ENCODE measurements around the gene SAMD13. TPM values are rescaled to one million over a fixed set of nuclear protein-coding genes. Genes with fewer than 3 reads are reported as not detected.

SAMD13 gene
- total RNA-seq, 1 experiment from 2014 or later = 2.2 TPM

- H3K4me3 ChIP-seq (ENCODE audit: low read depth in 2 of 2, low read length in 2 of 2) = peak overlapping the region in 1 of 2 experiments; percentile 1; a peak in 1 of 4 replicates
- peaks cover 7% of the 10 kb centered on the region; the same call in 1 of the 2 replicates for H3K9me3 ChIP-seq (ENCODE audit: control insufficient read depth, insufficient read depth, low read depth, low read length)
- no peaks in the 10 kb centered on the region for H3K36me3 ChIP-seq (ENCODE audit: control insufficient read depth, insufficient read depth, low read length)
- no peaks in the 10 kb centered on the region for H3K27me3 ChIP-seq (ENCODE audit: control insufficient read depth, insufficient read depth, low read length)
- no TSS peak for BruUV-seq (replicated peaks)
- TF ChIP-seq SIN3A (IDR thresholded peaks at IDR 0.05; ENCODE audit: borderline replicate concordance, insufficient read depth, low read depth, low read length) (no peak), REST (IDR thresholded peaks at IDR 0.05; ENCODE audit: insufficient read depth in 1 of 2, low read depth in 2 of 2, low read length in 1 of 2) (no peak), CTCF (IDR thresholded peaks at IDR 0.05) (no peak), TCF7L2 (IDR thresholded peaks at IDR 0.05; ENCODE audit: low read depth, low read length) (no peak), POLR2AphosphoS5 (IDR thresholded peaks at IDR 0.05; ENCODE audit: low read depth, low read length) (no peak)
- DNase-seq (ENCODE audit: low read depth, low spot score) = peak; percentile 95
- H3K27ac ChIP-seq (ENCODE audit: low read length) = peak overlapping the region; percentile 0; the same call in 1 of the 2 replicates
- H3K4me1 ChIP-seq (ENCODE audit: control insufficient read depth, insufficient read depth, low read length) = peaks cover 17% of the 10 kb centered on the region
- in situ Hi-C loops (cut with HindIII; ENCODE audit: low pct_unique_long_range_greater_than_20kb, low sequenced_read_pairs) (no loop called here), intact Hi-C loops (cut with micrococcal nuclease; ENCODE audit: unreplicated experiment) (no loop called here)
- CTCF ChIA-PET = no interaction called here
- POLR2A ChIA-PET = no interaction called here
- ATAC-seq = peak; percentile 97
These were observed 64.0 kb downstream of the SAMD13 start for GRCh38 chr1:84365225-84366221.

- H3K9me3 ChIP-seq (ENCODE audit: control insufficient read depth, insufficient read depth, low read depth, low read length) = peaks cover 7% of the 10 kb centered on the region; the same call in 1 of the 2 replicates
- no peaks in the 10 kb centered on the region for H3K27me3 ChIP-seq (ENCODE audit: control insufficient read depth, insufficient read depth, low read length)
- TF ChIP-seq SIN3A (IDR thresholded peaks at IDR 0.05; ENCODE audit: borderline replicate concordance, insufficient read depth, low read depth, low read length) (no peak), TCF7L2 (IDR thresholded peaks at IDR 0.05; ENCODE audit: low read depth, low read length) (no peak), POLR2AphosphoS5 (IDR thresholded peaks at IDR 0.05; ENCODE audit: low read depth, low read length) (no peak), REST (IDR thresholded peaks at IDR 0.05; ENCODE audit: insufficient read depth in 1 of 2, low read depth in 2 of 2, low read length in 1 of 2) (no peak), CTCF (IDR thresholded peaks at IDR 0.05) (no peak)
- in situ Hi-C loops (cut with HindIII; ENCODE audit: low pct_unique_long_range_greater_than_20kb, low sequenced_read_pairs) (no loop called here), intact Hi-C loops (cut with micrococcal nuclease; ENCODE audit: unreplicated experiment) (no loop called here)
- no TSS peak for BruUV-seq (replicated peaks)
- peaks cover 17% of the 10 kb centered on the region for H3K4me1 ChIP-seq (ENCODE audit: control insufficient read depth, insufficient read depth, low read length)
- no peak overlapping the region for H3K4me3 ChIP-seq (ENCODE audit: low read depth in 2 of 2, low read length in 2 of 2)
- no peak overlapping the region for H3K27ac ChIP-seq (ENCODE audit: low read length)
- H3K36me3 ChIP-seq (ENCODE audit: control insufficient read depth, insufficient read depth, low read length) = no peaks in the 10 kb centered on the region
- ChIA-PET CTCF (no interaction called here), POLR2A (interaction anchor here (0.7 kb wide), 1 partner anchor 204 kb away, joined by 8 read pairs; no protein-coding TSS in a partner anchor)
- no peak for ATAC-seq
- DNase-seq (ENCODE audit: low read depth, low spot score) = no peak
These were observed 65.3 kb downstream of the SAMD13 start for GRCh38 chr1:84366786-84367185.

All from Panc1 (cell line).